HEK293 (cell line): ENCODE data around the gene RBFOX2.

Experiments used
- CTCF ChIA-PET: fragments of 350-600 bp; formaldehyde crosslinking; extraction: SDS; loops from one replicate; lab custom pipeline; 2021; ENCODE audit warnings: antibody characterized with exemption; lab: Yijun Ruan, JAX
- POLR2A ChIA-PET: fragments of 300-600 bp; formaldehyde crosslinking; extraction: SDS; loops from one replicate; lab custom pipeline; 2020; ENCODE audit warnings: antibody characterized with exemption, inconsistent platforms; lab: Yijun Ruan, JAX
- H3K27ac ChIP-seq: fragments of 200-500 bp; sonication (Bioruptor generic); 2 replicates; pipeline ENCODE4 v1.5.1; 2014; ENCODE audit warnings: low read depth, low read length, control low read depth, inconsistent platforms; ENCODE audit errors: extremely low read depth
- H3K36me3 ChIP-seq, 2 experiments: fragments of 200-500 bp in 1 of 2; sonication (Bioruptor generic) in 1 of 2; 1 replicate in 1 of 2; 2 replicates in 1 of 2; pipeline ENCODE4 v1.5.1; 2014 to 2017; ENCODE audit warnings: inconsistent platforms in 2 of 2, low read length in 2 of 2; ENCODE audit not compliant: control insufficient read depth in 2 of 2, insufficient read depth in 1 of 2
- H3K4me1 ChIP-seq: fragments of 200-500 bp; sonication (Bioruptor generic); 2 replicates; pipeline ENCODE4 v1.5.1; 2014; ENCODE audit warnings: mild to moderate bottlenecking, low read length, inconsistent platforms; ENCODE audit not compliant: control insufficient read depth, insufficient read depth
- H3K4me3 ChIP-seq: 2 replicates; pipeline ENCODE4 v1.5.1; 2011; ENCODE audit warnings: low read depth, mild to moderate bottlenecking, control low read depth, low read length, moderate library complexity
- H3K9me3 ChIP-seq: fragments of 200-500 bp; sonication (Bioruptor generic); 2 replicates; pipeline ENCODE4 v1.5.1; 2014; ENCODE audit warnings: low read depth, low read length, inconsistent platforms; ENCODE audit not compliant: control insufficient read depth, insufficient read depth
- EGR2 ChIP-seq: fragments of 450-650 bp; formaldehyde crosslinking; IDR thresholded peaks from 2 replicates; pipeline ENCODE4 v1.5.1; 2016; ENCODE audit warnings: low read depth, missing biosample characterization, missing genetic modification characterization
- GLIS1 ChIP-seq: fragments of 450-650 bp; formaldehyde crosslinking; IDR thresholded peaks from 2 replicates; pipeline ENCODE4 v1.5.1; 2016; ENCODE audit warnings: missing biosample characterization, missing genetic modification characterization
- KLF1 ChIP-seq: fragments of 450-650 bp; formaldehyde crosslinking; IDR thresholded peaks from 2 replicates; pipeline ENCODE4 v1.5.1; 2016; ENCODE audit warnings: missing biosample characterization, missing genetic modification characterization
- PRDM10 ChIP-seq: fragments of 450-650 bp; formaldehyde crosslinking; IDR thresholded peaks from 2 replicates; pipeline ENCODE4 v1.5.1; 2016; ENCODE audit warnings: missing biosample characterization, missing genetic modification characterization
- PRDM6 ChIP-seq: fragments of 450-650 bp; formaldehyde crosslinking; IDR thresholded peaks from 2 replicates; pipeline ENCODE4 v1.5.1; 2017; ENCODE audit warnings: missing biosample characterization, missing genetic modification characterization
- SP7 ChIP-seq: fragments of 450-650 bp; formaldehyde crosslinking; IDR thresholded peaks from 2 replicates; pipeline ENCODE4 v1.5.1; 2016; ENCODE audit warnings: missing biosample characterization, missing genetic modification characterization
- ZBTB17 ChIP-seq: fragments of 450-650 bp; formaldehyde crosslinking; IDR thresholded peaks from 2 replicates; pipeline ENCODE4 v1.5.1; 2016; ENCODE audit warnings: missing biosample characterization, missing genetic modification characterization
- ZBTB21 ChIP-seq: fragments of 450-650 bp; formaldehyde crosslinking; IDR thresholded peaks from 2 replicates; pipeline ENCODE4 v1.5.1; 2017; ENCODE audit warnings: missing biosample characterization, missing genetic modification characterization
- ZFHX2 ChIP-seq: fragments of 450-650 bp; formaldehyde crosslinking; conservative IDR thresholded peaks from 2 replicates; pipeline ENCODE4 v1.5.1; 2016; ENCODE audit warnings: missing biosample characterization, missing genetic modification characterization
- ZNF169 ChIP-seq: fragments of 450-650 bp; formaldehyde crosslinking; IDR thresholded peaks from 2 replicates; pipeline ENCODE4 v1.5.1; 2016; ENCODE audit warnings: missing biosample characterization, missing genetic modification characterization
- ZNF335 ChIP-seq: fragments of 450-650 bp; formaldehyde crosslinking; conservative IDR thresholded peaks from 2 replicates; pipeline ENCODE4 v1.5.1; 2016; ENCODE audit warnings: missing biosample characterization, missing genetic modification characterization
- ZNF37A ChIP-seq: fragments of 450-650 bp; IDR thresholded peaks from 2 replicates; pipeline ENCODE4 v1.5.1; 2018; ENCODE audit warnings: missing biosample characterization, missing genetic modification characterization
- ZNF629 ChIP-seq: fragments of 450-650 bp; formaldehyde crosslinking; IDR thresholded peaks from 2 replicates; pipeline ENCODE4 v1.5.1; 2017; ENCODE audit warnings: missing biosample characterization, missing genetic modification characterization

RBFOX2 gene

GRCh38 chr22:36037102-36037758, 8.6 kb upstream of the RBFOX2 start:
- POLR2A ChIA-PET = no interaction called here

DNA sequence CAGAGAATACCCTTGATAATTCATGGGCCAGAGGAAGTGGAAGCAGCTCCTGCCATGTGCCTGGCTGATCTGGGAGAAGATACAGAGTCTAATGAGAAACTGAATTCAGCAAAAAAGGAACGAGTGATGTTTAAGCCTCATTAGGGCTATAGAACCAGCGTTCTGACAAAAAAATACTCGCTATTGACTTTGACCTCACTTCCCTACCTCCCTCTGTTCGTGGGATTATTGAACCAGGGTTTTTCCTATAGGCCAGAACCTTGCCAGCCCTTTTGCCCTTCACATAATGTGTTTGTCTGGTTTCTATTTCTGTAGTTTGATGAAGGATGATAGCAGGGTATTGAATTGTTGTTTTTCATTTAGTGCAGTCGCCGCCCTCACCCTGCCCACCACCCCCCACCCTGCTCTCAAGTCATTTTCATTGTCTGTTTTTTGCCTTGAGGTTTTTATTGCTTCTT, 7.6 kb upstream of the RBFOX2 start:
- H3K4me3 ChIP-seq = no peak overlapping the region
- peak overlapping the region; percentile 39 for H3K27ac ChIP-seq
- H3K9me3 ChIP-seq = no peaks in the 10 kb centered on the region
- POLR2A ChIA-PET = interaction anchor here (0.9 kb wide), 1 partner anchor 30 kb away, joined by 3 read pairs; no protein-coding TSS in a partner anchor
- peaks cover 21% of the 10 kb centered on the region for H3K4me1 ChIP-seq
- CTCF ChIA-PET = interaction anchor here (0.6 to 2.3 kb wide), 3 partner anchors 29 to 1006 kb away, joined by 5 to 9 read pairs (median 5); no protein-coding TSS in a partner anchor
- TF ChIP-seq ZFHX2 = peak; percentile 38; the same call in 1 of the 2 replicates
- TF ChIP-seq KLF1 (tag by site-specific recombination) = peak; percentile 75
- peak; percentile 82 for TF ChIP-seq PRDM6 (tag by site-specific recombination)
- peak; percentile 51 for TF ChIP-seq ZNF335 (tag by site-specific recombination)
- peak; percentile 52; the same call in 1 of the 2 replicates for TF ChIP-seq EGR2 (tag by site-specific recombination)
- TF ChIP-seq ZNF37A (tag by site-specific recombination) = no peak
- 0 out of 2 replicates have a peak, but pooled peaks have one; percentile 8 for TF ChIP-seq ZBTB17 (tag by site-specific recombination)
- peak; percentile 32; the same call in 1 of the 2 replicates for TF ChIP-seq PRDM10
- peak; percentile 44; the same call in 1 of the 2 replicates for TF ChIP-seq SP7
- TF ChIP-seq ZBTB21 = no peak
- TF ChIP-seq ZNF629 (tag by site-specific recombination) = 0 out of 2 replicates have a peak, but pooled peaks have one; percentile 19
- TF ChIP-seq GLIS1 (tag by site-specific recombination) = 0 out of 2 replicates have a peak, but pooled peaks have one; percentile 44
- no peak for TF ChIP-seq ZNF169
- no peaks in the 10 kb centered on the region for H3K36me3 ChIP-seq

More at GRCh38 chr22:36037102-36037758, 8.6 kb upstream of the RBFOX2 start:
- Histone ChIP-seq H3K4me1 (peaks cover 21% of the 10 kb centered on the region), H3K9me3 (no peaks in the 10 kb centered on the region)
- TF ChIP-seq GLIS1 (tag by site-specific recombination) (no peak), PRDM10 (peak; percentile 24)
- TF ChIP-seq, all 188 proteins: peak for 1
- Histone ChIP-seq H3K27ac (no peak overlapping the region), H3K4me3 (no peak overlapping the region), H3K36me3 (no peaks in the 10 kb centered on the region)
- CTCF ChIA-PET = interaction anchor here (2.2 to 2.3 kb wide), 2 partner anchors 28 to 29 kb away, joined by 9 to 13 read pairs; no protein-coding TSS in a partner anchor
